GM23338 (cell line): ENCODE results near the gene ANKS1B. TPM values are rescaled to one million over a fixed set of nuclear protein-coding genes. Genes with fewer than 3 reads are reported as not detected.

ENCODE experiments used
- ATAC-seq: fragments of 200-7000 bp; cut with Tn5 transposase; 3 replicates; pipeline ENCODE4 v1.9.1; 2020
- DNase-seq: peaks from one replicate; pipeline ENCODE4 v3.0.0-alpha.2; 2015; ENCODE audit warnings: low spot score
- H2AFZ ChIP-seq: fragments of 200-600 bp; sonication (generic); 2 replicates; pipeline ENCODE4 v1.8.0; 2016; ENCODE audit warnings: antibody characterized with exemption, mild to moderate bottlenecking, moderate library complexity
- H3F3A ChIP-seq: fragments of 200-600 bp; sonication (generic); replicated peaks from 2 replicates; pipeline ENCODE4 v1.8.0; 2017; ENCODE audit warnings: antibody characterized with exemption, mixed run types, low read depth
- H3K27ac ChIP-seq: fragments of 200-600 bp; sonication (generic); 2 replicates; pipeline ENCODE4 v1.6.1; 2016; ENCODE audit warnings: low read depth
- H3K27me3 ChIP-seq: fragments of 200-600 bp; sonication (generic); 2 replicates; pipeline ENCODE4 v1.8.0; 2016; ENCODE audit warnings: mild to moderate bottlenecking, mixed run types, moderate library complexity; ENCODE audit not compliant: insufficient read depth
- H3K36me3 ChIP-seq: fragments of 200-600 bp; sonication (generic); 2 replicates; pipeline ENCODE4 v1.8.0; 2016; ENCODE audit warnings: mild to moderate bottlenecking; ENCODE audit not compliant: insufficient read depth
- H3K4me1 ChIP-seq: fragments of 200-600 bp; sonication (generic); 2 replicates; pipeline ENCODE4 v1.8.0; 2016; ENCODE audit warnings: mild to moderate bottlenecking, moderate library complexity; ENCODE audit not compliant: insufficient read depth
- H3K4me2 ChIP-seq: fragments of 200-600 bp; sonication (generic); 2 replicates; pipeline ENCODE4 v1.7.1; 2017; ENCODE audit warnings: mixed run types
- H3K4me3 ChIP-seq: fragments of 200-600 bp; sonication (generic); 2 replicates; pipeline ENCODE4 v1.6.1; 2016; ENCODE audit warnings: mixed run types
- H3K79me2 ChIP-seq: fragments of 200-600 bp; sonication (generic); replicated peaks from 2 replicates; pipeline ENCODE4 v1.8.0; 2017; ENCODE audit warnings: mild to moderate bottlenecking; ENCODE audit not compliant: insufficient read depth
- H3K9me2 ChIP-seq: fragments of 200-600 bp; sonication (generic); 2 replicates; pipeline ENCODE4 v1.8.0; 2017; ENCODE audit not compliant: insufficient read depth
- H4K20me1 ChIP-seq: fragments of 200-600 bp; sonication (generic); replicated peaks from 2 replicates; pipeline ENCODE4 v1.8.0; 2017; ENCODE audit warnings: mild to moderate bottlenecking; ENCODE audit not compliant: insufficient read depth
- H3K27ac Mint-ChIP-seq: 2 replicates; pipeline ENCODE4 v1.8.0; 2020; ENCODE audit warnings: inconsistent platforms, mild to moderate bottlenecking, moderate library complexity, mixed read lengths
- H3K27me3 Mint-ChIP-seq: 3 replicates; pipeline ENCODE4 v1.8.0; 2022; ENCODE audit warnings: low read depth, mild to moderate bottlenecking, moderate library complexity, mixed read lengths, inconsistent platforms; ENCODE audit not compliant: insufficient read depth, poor library complexity
- H3K36me3 Mint-ChIP-seq: 3 replicates; pipeline ENCODE4 v1.8.0; 2021; ENCODE audit warnings: low read depth, mild to moderate bottlenecking, inconsistent platforms, moderate library complexity, mixed read lengths
- H3K4me1 Mint-ChIP-seq: 3 replicates; pipeline ENCODE4 v1.8.0; 2020; ENCODE audit warnings: mild to moderate bottlenecking, inconsistent platforms, mixed read lengths
- H3K4me3 Mint-ChIP-seq: 3 replicates; pipeline ENCODE4 v1.8.0; 2021; ENCODE audit warnings: moderate library complexity, mild to moderate bottlenecking, inconsistent platforms, mixed read lengths
- H3K9me3 Mint-ChIP-seq: 3 replicates; pipeline ENCODE4 v1.8.0; 2020; ENCODE audit warnings: moderate library complexity, mild to moderate bottlenecking, inconsistent platforms, mixed read lengths
- CREB1 ChIP-seq: fragments of 250-450 bp; sonication (Bioruptor Pico); IDR thresholded peaks from 2 replicates; pipeline ENCODE4 v1.5.0; 2020; ENCODE audit warnings: low read depth, mild to moderate bottlenecking, moderate library complexity
- CTCF ChIP-seq, 2 experiments: fragments of 200-600 bp in 1 of 2; sonication (generic) in 1 of 2; conservative IDR thresholded peaks; 2 replicates each; pipeline versions ENCODE4 v1.5.1 to v1.6.1; 2016 to 2017; ENCODE audit warnings: antibody characterized with exemption in 2 of 2, low read depth in 2 of 2, mild to moderate bottlenecking in 2 of 2, moderate library complexity in 1 of 2
- EZH2 ChIP-seq: fragments of 200-600 bp; sonication (generic); IDR thresholded peaks from one replicate; pipeline ENCODE4 v1.8.0; 2017; ENCODE audit warnings: antibody characterized with exemption, mild to moderate bottlenecking, low read depth; ENCODE audit not compliant: unreplicated experiment
- EZH2phosphoT487 ChIP-seq: fragments of 200-600 bp; sonication (generic); IDR thresholded peaks from one replicate; pipeline ENCODE4 v1.8.1; 2018; ENCODE audit warnings: antibody characterized with exemption; ENCODE audit not compliant: unreplicated experiment
- JUNB ChIP-seq: IDR thresholded peaks from one replicate; pipeline ENCODE4 v1.6.1; 2016; ENCODE audit warnings: antibody characterized with exemption; ENCODE audit not compliant: unreplicated experiment
- NANOG ChIP-seq: IDR thresholded peaks from 2 replicates; pipeline ENCODE4 v1.6.1; 2016; ENCODE audit warnings: antibody characterized with exemption, borderline replicate concordance
- REST ChIP-seq: IDR thresholded peaks from one replicate; pipeline ENCODE4 v1.6.1; 2018; ENCODE audit warnings: antibody characterized with exemption; ENCODE audit not compliant: unreplicated experiment
- STAT1 ChIP-seq: IDR thresholded peaks from one replicate; pipeline ENCODE4 v1.6.1; 2016; ENCODE audit warnings: antibody characterized with exemption; ENCODE audit not compliant: unreplicated experiment
- ZNF114 ChIP-seq: fragments of 250-450 bp; sonication (Bioruptor Pico); IDR thresholded peaks from 2 replicates; pipeline ENCODE4 v1.5.0; 2020; ENCODE audit warnings: mild to moderate bottlenecking, moderate library complexity
- ZNF331 ChIP-seq: fragments of 250-450 bp; sonication (Bioruptor Pico); IDR thresholded peaks from 2 replicates; pipeline ENCODE4 v1.5.0; 2020; ENCODE audit warnings: low read depth, mild to moderate bottlenecking, moderate library complexity
- ZNF462 ChIP-seq: fragments of 250-450 bp; sonication (Bioruptor Pico); IDR thresholded peaks from 2 replicates; pipeline ENCODE4 v1.5.0; 2020; ENCODE audit warnings: mild to moderate bottlenecking, moderate library complexity
- polyA plus RNA-seq: library from polyadenylated mRNA; unstranded; fragments of >200 nt; fragmentation: Nextera tagmentation; extraction: Ambion mirVana; gene quantifications from 2 replicates; pipeline ENCODE4 v1.2.1, GENCODE V29; 2016
- total RNA-seq: library from RNA; depleted of rRNA; stranded (reverse); fragments of >200 nt; shearing (Covaris generic); gene quantifications from 2 replicates; pipeline ENCODE4 v1.2.3, GENCODE V29; 2014
- TF ChIP-seq, protein P1 (sequence below): IDR thresholded peaks from 2 replicates; pipeline ENCODE4 v1.6.1; 2016; ENCODE audit warnings: antibody characterized with exemption

Gene ANKS1B
- total and polyA plus RNA-seq, 2 experiments from 2014 or later: 4.3 to 5.8 TPM

DNA sequence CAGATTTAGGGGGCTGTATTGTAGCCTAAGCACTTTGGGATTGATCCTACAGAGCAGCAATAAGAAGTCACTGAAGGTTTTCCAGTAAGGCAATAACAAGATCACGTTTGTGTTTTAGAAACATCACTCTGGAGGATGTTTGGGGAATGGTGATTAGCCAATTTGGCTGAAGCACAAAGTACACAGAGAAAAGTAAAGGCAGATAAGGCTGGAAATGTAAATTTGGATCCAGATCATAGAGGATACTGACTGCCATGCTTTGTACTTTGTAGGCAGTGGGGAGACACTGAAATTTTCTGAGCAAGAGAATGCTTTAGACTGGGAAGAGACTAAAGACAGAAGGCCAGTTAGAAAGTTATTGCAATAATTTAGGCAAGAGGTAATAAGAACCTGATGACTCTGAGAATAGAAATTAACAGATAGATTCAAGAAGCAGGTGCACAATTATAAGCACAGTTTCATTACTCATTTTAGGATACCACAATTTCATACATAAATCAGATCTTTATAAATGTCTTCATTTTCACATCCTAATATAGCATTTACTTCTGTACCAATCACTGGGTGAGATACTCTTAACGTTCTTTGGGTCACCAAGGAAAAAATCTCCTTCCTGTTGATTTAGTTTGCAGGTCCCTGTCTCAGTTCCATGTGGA is 651.7 kb downstream of the ANKS1B start:
- Mint-ChIP-seq H3K9me3 (peaks cover 3% of the 10 kb centered on the region; the same call in 1 of the 3 replicates), H3K4me3 (no peak overlapping the region), H3K36me3 (no peaks in the 10 kb centered on the region), H3K27ac (no peak overlapping the region), H3K4me1 (no peaks in the 10 kb centered on the region), H3K27me3 (no peaks in the 10 kb centered on the region)
- no peak overlapping the region for H2AFZ ChIP-seq
- no peak for ATAC-seq
- no peak for DNase-seq
- no peak overlapping the region for H3K4me3 ChIP-seq
- no peak overlapping the region for H3K27ac ChIP-seq
- no peaks in the 10 kb centered on the region for H3K9me2 ChIP-seq
- H3K4me1 ChIP-seq: no peaks in the 10 kb centered on the region
- no peaks in the 10 kb centered on the region for H3K79me2 ChIP-seq
- H4K20me1 ChIP-seq: no peaks in the 10 kb centered on the region
- H3K36me3 ChIP-seq: no peaks in the 10 kb centered on the region
- no peaks in the 10 kb centered on the region for H3F3A ChIP-seq
- TF ChIP-seq, protein P1, sequence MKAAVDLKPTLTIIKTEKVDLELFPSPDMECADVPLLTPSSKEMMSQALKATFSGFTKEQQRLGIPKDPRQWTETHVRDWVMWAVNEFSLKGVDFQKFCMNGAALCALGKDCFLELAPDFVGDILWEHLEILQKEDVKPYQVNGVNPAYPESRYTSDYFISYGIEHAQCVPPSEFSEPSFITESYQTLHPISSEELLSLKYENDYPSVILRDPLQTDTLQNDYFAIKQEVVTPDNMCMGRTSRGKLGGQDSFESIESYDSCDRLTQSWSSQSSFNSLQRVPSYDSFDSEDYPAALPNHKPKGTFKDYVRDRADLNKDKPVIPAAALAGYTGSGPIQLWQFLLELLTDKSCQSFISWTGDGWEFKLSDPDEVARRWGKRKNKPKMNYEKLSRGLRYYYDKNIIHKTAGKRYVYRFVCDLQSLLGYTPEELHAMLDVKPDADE: no peak
- TF ChIP-seq CREB1 (no peak), ZNF331 (CRISPR knock-in tag) (no peak), STAT1 (no peak), ZNF462 (no peak), REST (no peak), EZH2 (no peak), NANOG (no peak), ZNF114 (no peak), CTCF (conservative IDR thresholded peaks at IDR 0.05; ENCODE audit: low read depth in 2 of 2) (no peak), JUNB (no peak), EZH2phosphoT487 (no peak)
- H3K27me3 ChIP-seq: no peaks in the 10 kb centered on the region
- H3K4me2 ChIP-seq: no peak overlapping the region
